Measurements from ENCODE around the gene ICA1.

Gene ICA1

GRCh38 chr7:8226501-8226900 lies 35.5 kb downstream of the ICA1 start:
- no peak for DNase-seq

- no peak for DNase-seq
Observed at GRCh38 chr7:8221567-8221966, 40.4 kb downstream of the ICA1 start.

GRCh38 chr7:8221101-8221495 lies 40.9 kb downstream of the ICA1 start:
- DNase-seq: no peak

GRCh38 chr7:8220376-8221100 lies 41.4 kb downstream of the ICA1 start:
- no peak for DNase-seq

GRCh38 chr7:8217200-8218068 lies 44.5 kb downstream of the ICA1 start:
- no peak for DNase-seq

GRCh38 chr7:8216334-8216690 lies 45.7 kb downstream of the ICA1 start:
- no peak for DNase-seq

- DNase-seq: no peak
Observed at GRCh38 chr7:8215648-8216333, 46.2 kb downstream of the ICA1 start.

GRCh38 chr7:8214244-8214824 lies 47.6 kb downstream of the ICA1 start:
- no peak for DNase-seq

GRCh38 chr7:8213381-8213780 lies 48.6 kb downstream of the ICA1 start:
- DNase-seq: no peak

GRCh38 chr7:8212638-8213037 lies 49.3 kb downstream of the ICA1 start:
- DNase-seq: no peak

GRCh38 chr7:8211725-8212096 lies 50.3 kb downstream of the ICA1 start:
- no peak for DNase-seq

GRCh38 chr7:8210845-8211724 lies 50.9 kb downstream of the ICA1 start:
- no peak for DNase-seq

GRCh38 chr7:8209353-8209752 lies 52.6 kb downstream of the ICA1 start:
- no peak for DNase-seq

- no peak for DNase-seq
Observed at GRCh38 chr7:8208816-8209215, 53.2 kb downstream of the ICA1 start.

- DNase-seq: no peak
Observed at GRCh38 chr7:8206956-8207355, 55.0 kb downstream of the ICA1 start.

GRCh38 chr7:8205537-8205936 lies 56.4 kb downstream of the ICA1 start:
- DNase-seq: no peak

GRCh38 chr7:8205031-8205387 lies 57.0 kb downstream of the ICA1 start:
- DNase-seq: no peak

- DNase-seq: no peak
Observed at GRCh38 chr7:8204339-8205030, 57.5 kb downstream of the ICA1 start.

GRCh38 chr7:8201846-8202441 lies 60.0 kb downstream of the ICA1 start:
- DNase-seq: no peak

GRCh38 chr7:8200717-8201116 lies 61.2 kb downstream of the ICA1 start:
- DNase-seq: no peak

GRCh38 chr7:8200316-8200715 lies 61.7 kb downstream of the ICA1 start:
- DNase-seq: no peak

Measured in activated CD4-positive, alpha-beta T cell treated with anti-CD3 and anti-CD28 coated beads for 1 hour (primary cell).